CD4-positive, alpha-beta T cell treated with Interleukin-6 for 4 hours (primary cell): ENCODE measurements around the gene FLG.
"Not testable (repeated sequence)": the region's sequence is repeated elsewhere in the genome, so short reads cannot be mapped to it uniquely, and the experiment has no call there.

ENCODE experiments used
- DNase-seq: peaks from one replicate; pipeline ENCODE4 v3.0.0-alpha.2; 2020; ENCODE audit warnings: mixed read lengths

The FLG gene

GRCh38 chr1:152256394-152256793 is 68.6 kb downstream of the FLG start:
- DNase-seq = not testable (repeated sequence)
